Activated CD4-positive, alpha-beta T cell treated with anti-CD3 and anti-CD28 coated beads, Interleukin-2, amount 10 ng/mL, durations not matched to agents 7 days and 5 days (primary cell): ENCODE results near the gene ZRANB3. TPM values are rescaled to one million over a fixed set of nuclear protein-coding genes. Genes with fewer than 3 reads are reported as not detected.
"Not testable (repeated sequence)": the region's sequence is repeated elsewhere in the genome, so short reads cannot be mapped to it uniquely, and the experiment has no call there.

Source experiments
- CTCF ChIA-PET: fragments of 350-600 bp; sonication (Branson Sonifier 250); formaldehyde crosslinking; loops from one replicate; lab custom pipeline; 2021; ENCODE audit warnings: antibody characterized with exemption; lab: Charles Lee
- POLR2A ChIA-PET: fragments of 350-600 bp; sonication (Branson Sonifier 250); formaldehyde crosslinking; loops from one replicate; lab custom pipeline; 2021; ENCODE audit warnings: antibody characterized with exemption; lab: Charles Lee
- DNase-seq: peaks from one replicate; pipeline ENCODE4 v3.0.0-alpha.2; 2020
- H3K27ac Mint-ChIP-seq: one replicate; pipeline ENCODE4 v1.8.0; 2021; ENCODE audit warnings: mild to moderate bottlenecking, moderate library complexity, mixed read lengths
- H3K27me3 Mint-ChIP-seq: one replicate; pipeline ENCODE4 v1.8.0; 2021; ENCODE audit warnings: mixed read lengths
- H3K36me3 Mint-ChIP-seq: one replicate; pipeline ENCODE4 v1.8.0; 2021; ENCODE audit warnings: low read depth, mixed read lengths
- H3K4me1 Mint-ChIP-seq: one replicate; pipeline ENCODE4 v1.8.0; 2021; ENCODE audit warnings: mixed read lengths
- H3K4me3 Mint-ChIP-seq: one replicate; pipeline ENCODE4 v1.8.0; 2021; ENCODE audit warnings: mild to moderate bottlenecking, moderate library complexity, mixed read lengths
- H3K9me3 Mint-ChIP-seq: one replicate; pipeline ENCODE4 v1.8.0; 2021; ENCODE audit warnings: mixed read lengths
- total RNA-seq, 2 experiments: library from RNA; stranded (reverse); gene quantifications; one replicate each; pipeline ENCODE4 v1.2.3, GENCODE V29; 2021

ZRANB3 gene
- total RNA-seq, 2 experiments from 2014 or later: 6.5 to 7.4 TPM

GRCh38 chr2:135154962-135155361 lies 376.1 kb downstream of the ZRANB3 start:
- Mint-ChIP-seq H3K4me3 (no peak overlapping the region), H3K4me1 (peaks cover 18% of the 10 kb centered on the region), H3K27ac (no peak overlapping the region), H3K27me3 (no peaks in the 10 kb centered on the region), H3K36me3 (peaks cover 67% of the 10 kb centered on the region), H3K9me3 (no peaks in the 10 kb centered on the region)
- DNase-seq: no peak
- CTCF ChIA-PET: no interaction called here
- POLR2A ChIA-PET: no interaction called here

- H3K9me3 Mint-ChIP-seq: no peaks in the 10 kb centered on the region
- POLR2A ChIA-PET: no interaction called here
- CTCF ChIA-PET: no interaction called here
- no peak for DNase-seq
- peaks cover 53% of the 10 kb centered on the region for H3K36me3 Mint-ChIP-seq
- H3K27me3 Mint-ChIP-seq: no peaks in the 10 kb centered on the region
- no peak overlapping the region for H3K4me3 Mint-ChIP-seq
- no peak overlapping the region for H3K27ac Mint-ChIP-seq
- H3K4me1 Mint-ChIP-seq: peaks cover 18% of the 10 kb centered on the region
Observed at GRCh38 chr2:135152361-135152760, 378.7 kb downstream of the ZRANB3 start.

DNA sequence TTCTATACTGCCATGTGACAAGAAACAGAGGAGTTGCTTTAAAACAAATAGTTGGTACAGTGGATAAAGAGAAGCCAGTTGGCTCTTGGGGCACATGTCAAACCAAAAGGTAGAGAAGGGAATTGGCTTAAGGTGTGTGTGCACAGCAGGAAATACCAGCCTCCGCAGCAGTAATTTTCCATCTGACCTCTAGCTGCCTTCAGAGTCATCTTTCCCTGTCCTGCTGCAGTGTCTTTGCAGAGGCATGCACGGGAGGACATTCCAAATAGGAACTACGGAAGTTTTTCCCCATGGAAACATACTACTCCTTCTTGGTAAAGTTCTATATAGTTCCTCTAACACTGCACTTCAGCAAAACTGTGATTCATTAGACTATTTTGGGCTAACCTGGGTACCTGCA lies 379.4 kb downstream of the ZRANB3 start:
- Mint-ChIP-seq H3K9me3 (no peaks in the 10 kb centered on the region), H3K4me3 (no peak overlapping the region), H3K27me3 (no peaks in the 10 kb centered on the region), H3K4me1 (peaks cover 18% of the 10 kb centered on the region), H3K36me3 (peaks cover 49% of the 10 kb centered on the region), H3K27ac (no peak overlapping the region)
- ChIA-PET CTCF (no interaction called here), POLR2A (no interaction called here)
- DNase-seq: no peak

- CTCF ChIA-PET: no interaction called here
- POLR2A ChIA-PET: no interaction called here
- DNase-seq: no peak
- Mint-ChIP-seq H3K27ac (no peak overlapping the region), H3K27me3 (no peaks in the 10 kb centered on the region), H3K36me3 (peaks cover 46% of the 10 kb centered on the region), H3K4me3 (no peak overlapping the region), H3K4me1 (peaks cover 18% of the 10 kb centered on the region), H3K9me3 (no peaks in the 10 kb centered on the region)
Observed at GRCh38 chr2:135150725-135151124, 380.3 kb downstream of the ZRANB3 start.

DNA sequence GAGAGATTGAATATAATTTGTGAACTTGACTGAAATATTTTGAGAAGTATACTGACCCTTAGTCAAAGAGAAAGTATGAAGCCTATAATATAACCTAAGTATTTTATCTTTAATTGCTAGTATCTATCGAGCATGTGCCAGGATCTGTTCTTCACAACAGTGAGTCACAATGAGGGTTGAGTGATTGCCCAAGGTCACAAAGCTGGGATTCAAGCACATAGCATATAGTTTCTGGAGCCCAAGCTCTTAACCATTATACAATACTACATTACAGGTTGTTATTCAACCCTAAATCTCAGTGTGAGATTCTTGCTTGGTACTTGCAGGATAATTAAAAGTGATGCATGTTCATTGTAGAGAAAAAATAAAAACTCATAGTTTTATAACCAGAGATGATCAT lies 381.8 kb downstream of the ZRANB3 start:
- H3K4me1 Mint-ChIP-seq: peaks cover 9% of the 10 kb centered on the region
- DNase-seq: no peak
- H3K36me3 Mint-ChIP-seq: peaks cover 43% of the 10 kb centered on the region
- H3K27ac Mint-ChIP-seq: no peak overlapping the region
- CTCF ChIA-PET: interaction anchor here (0.7 kb wide), 1 partner anchor 9 kb away, joined by 3 read pairs; no protein-coding TSS in a partner anchor
- H3K9me3 Mint-ChIP-seq: peaks cover 5% of the 10 kb centered on the region
- no peaks in the 10 kb centered on the region for H3K27me3 Mint-ChIP-seq
- no peak overlapping the region for H3K4me3 Mint-ChIP-seq
- POLR2A ChIA-PET: no interaction called here

- Mint-ChIP-seq H3K9me3 (peaks cover 26% of the 10 kb centered on the region), H3K27ac (no peak overlapping the region), H3K4me3 (no peak overlapping the region), H3K36me3 (peaks cover 46% of the 10 kb centered on the region), H3K27me3 (no peaks in the 10 kb centered on the region), H3K4me1 (no peaks in the 10 kb centered on the region)
- ChIA-PET POLR2A (no interaction called here), CTCF (no interaction called here)
- DNase-seq: no peak
Observed at GRCh38 chr2:135144343-135144742, 386.7 kb downstream of the ZRANB3 start.

DNA sequence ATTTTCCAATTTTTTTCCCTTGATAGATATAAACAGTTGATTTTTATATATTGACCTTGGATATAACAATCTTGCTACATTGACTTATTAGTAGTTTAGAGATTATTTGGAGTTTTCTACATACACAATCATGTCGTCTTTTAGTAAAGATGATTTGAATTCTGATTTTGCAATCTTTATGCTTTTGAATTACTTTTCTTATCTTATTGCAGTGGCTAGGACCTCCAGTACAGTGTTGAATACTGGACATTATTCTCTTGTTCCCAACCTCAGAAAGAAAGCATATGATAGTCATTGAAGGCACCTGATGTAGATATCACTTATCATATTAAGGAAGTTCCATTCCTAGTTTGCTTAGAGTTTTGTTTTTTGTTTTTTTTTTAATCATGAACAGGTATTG lies 388.7 kb downstream of the ZRANB3 start:
- DNase-seq: no peak
- Mint-ChIP-seq H3K4me1 (no peaks in the 10 kb centered on the region), H3K27ac (no peak overlapping the region), H3K36me3 (peaks cover 54% of the 10 kb centered on the region), H3K9me3 (peaks cover 26% of the 10 kb centered on the region), H3K4me3 (no peak overlapping the region), H3K27me3 (no peaks in the 10 kb centered on the region)
- POLR2A ChIA-PET: no interaction called here
- CTCF ChIA-PET: no interaction called here

DNA sequence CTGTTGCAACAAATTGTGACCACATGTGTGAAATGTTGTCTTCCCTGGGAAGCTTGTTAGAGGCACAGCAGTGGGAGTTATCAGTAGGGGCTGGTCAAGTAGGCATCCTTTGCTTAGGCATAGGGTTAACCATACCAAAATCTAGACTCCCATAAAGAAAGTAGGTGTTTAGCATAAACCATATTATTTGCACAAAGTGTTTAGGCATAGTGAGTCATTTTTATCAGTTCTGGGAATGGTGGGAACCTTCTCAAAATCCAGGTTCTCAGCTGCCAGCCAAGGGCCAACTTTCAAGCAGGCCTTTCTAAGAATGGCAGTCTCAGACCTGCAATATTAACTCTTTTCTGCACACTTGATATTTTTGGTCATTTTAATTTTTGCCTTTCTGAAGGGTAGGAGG lies 390.4 kb downstream of the ZRANB3 start:
- ChIA-PET CTCF (no interaction called here), POLR2A (no interaction called here)
- Mint-ChIP-seq H3K9me3 (peaks cover 26% of the 10 kb centered on the region), H3K36me3 (peaks cover 68% of the 10 kb centered on the region), H3K27ac (no peak overlapping the region), H3K4me1 (no peaks in the 10 kb centered on the region), H3K27me3 (no peaks in the 10 kb centered on the region), H3K4me3 (no peak overlapping the region)
- no peak for DNase-seq

DNA sequence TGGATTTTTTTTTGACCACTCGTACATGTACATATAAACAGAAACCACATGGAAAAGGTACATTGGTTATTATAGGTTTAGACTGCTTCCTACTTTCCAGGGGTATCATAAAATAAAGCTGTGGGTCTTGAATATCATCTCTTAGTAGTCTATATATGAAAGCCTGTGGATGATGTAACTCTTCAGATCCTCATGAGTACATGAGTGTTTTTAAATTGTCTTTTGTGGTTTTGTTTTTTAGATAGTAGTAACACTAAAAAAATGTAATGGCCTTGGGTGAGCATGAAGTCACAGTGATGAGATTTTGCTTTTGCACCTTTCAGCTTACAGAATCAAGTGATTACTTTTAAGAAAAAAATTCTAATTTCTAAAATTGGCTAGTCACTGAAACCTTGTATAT lies 398.7 kb downstream of the ZRANB3 start:
- ChIA-PET CTCF (no interaction called here), POLR2A (no interaction called here)
- no peak for DNase-seq
- Mint-ChIP-seq H3K27ac (no peak overlapping the region), H3K9me3 (no peaks in the 10 kb centered on the region), H3K4me1 (peaks cover 6% of the 10 kb centered on the region), H3K36me3 (peaks cover 52% of the 10 kb centered on the region), H3K4me3 (no peak overlapping the region), H3K27me3 (no peaks in the 10 kb centered on the region)

GRCh38 chr2:135130751-135131150 lies 400.3 kb downstream of the ZRANB3 start:
- H3K9me3 Mint-ChIP-seq: no peaks in the 10 kb centered on the region
- H3K27ac Mint-ChIP-seq: no peak overlapping the region
- peaks cover 47% of the 10 kb centered on the region for H3K36me3 Mint-ChIP-seq
- H3K27me3 Mint-ChIP-seq: no peaks in the 10 kb centered on the region
- no peak overlapping the region for H3K4me3 Mint-ChIP-seq
- DNase-seq: no peak
- POLR2A ChIA-PET: no interaction called here
- peaks cover 6% of the 10 kb centered on the region for H3K4me1 Mint-ChIP-seq
- CTCF ChIA-PET: no interaction called here

GRCh38 chr2:135125940-135126339 lies 405.1 kb downstream of the ZRANB3 start:
- no peaks in the 10 kb centered on the region for H3K27me3 Mint-ChIP-seq
- H3K9me3 Mint-ChIP-seq: no peaks in the 10 kb centered on the region
- H3K4me1 Mint-ChIP-seq: no peaks in the 10 kb centered on the region
- H3K27ac Mint-ChIP-seq: no peak overlapping the region
- peaks cover 36% of the 10 kb centered on the region for H3K36me3 Mint-ChIP-seq
- ChIA-PET POLR2A (no interaction called here), CTCF (no interaction called here)
- no peak for DNase-seq
- no peak overlapping the region for H3K4me3 Mint-ChIP-seq

GRCh38 chr2:135124924-135125886 lies 405.8 kb downstream of the ZRANB3 start:
- Mint-ChIP-seq H3K9me3 (no peaks in the 10 kb centered on the region), H3K27ac (no peak overlapping the region), H3K36me3 (peaks cover 31% of the 10 kb centered on the region), H3K4me1 (no peaks in the 10 kb centered on the region), H3K27me3 (no peaks in the 10 kb centered on the region), H3K4me3 (no peak overlapping the region)
- DNase-seq: no peak
- ChIA-PET CTCF (no interaction called here), POLR2A (no interaction called here)

DNA sequence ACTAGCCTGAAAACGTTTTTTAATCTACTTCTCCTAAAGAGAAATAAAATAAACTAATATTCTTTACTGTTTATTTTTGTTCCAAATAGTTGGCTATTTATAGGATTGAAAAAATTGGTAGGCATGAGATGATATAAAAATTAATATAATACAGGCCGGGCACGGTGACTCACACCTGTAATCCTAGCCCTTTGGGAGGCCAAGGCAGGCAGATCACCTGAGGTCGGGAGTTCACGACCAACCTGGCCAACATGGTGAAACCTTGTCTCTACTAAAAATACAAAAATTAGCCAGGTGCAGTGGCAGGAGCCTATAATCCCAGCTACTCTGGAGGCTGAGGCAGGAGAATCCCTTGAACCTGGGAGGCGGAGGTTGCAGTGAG lies 409.4 kb downstream of the ZRANB3 start:
- H3K36me3 Mint-ChIP-seq: peaks cover 18% of the 10 kb centered on the region

More for the DNA sequence above, 409.4 kb downstream of the ZRANB3 start:
- CTCF ChIA-PET, H3K4me1 Mint-ChIP-seq, H3K27ac Mint-ChIP-seq, H3K4me3 Mint-ChIP-seq, DNase-seq, H3K27me3 Mint-ChIP-seq, H3K9me3 Mint-ChIP-seq, POLR2A ChIA-PET: not testable (repeated sequence)
